ENCODE measurements around the gene ING2.

DNA sequence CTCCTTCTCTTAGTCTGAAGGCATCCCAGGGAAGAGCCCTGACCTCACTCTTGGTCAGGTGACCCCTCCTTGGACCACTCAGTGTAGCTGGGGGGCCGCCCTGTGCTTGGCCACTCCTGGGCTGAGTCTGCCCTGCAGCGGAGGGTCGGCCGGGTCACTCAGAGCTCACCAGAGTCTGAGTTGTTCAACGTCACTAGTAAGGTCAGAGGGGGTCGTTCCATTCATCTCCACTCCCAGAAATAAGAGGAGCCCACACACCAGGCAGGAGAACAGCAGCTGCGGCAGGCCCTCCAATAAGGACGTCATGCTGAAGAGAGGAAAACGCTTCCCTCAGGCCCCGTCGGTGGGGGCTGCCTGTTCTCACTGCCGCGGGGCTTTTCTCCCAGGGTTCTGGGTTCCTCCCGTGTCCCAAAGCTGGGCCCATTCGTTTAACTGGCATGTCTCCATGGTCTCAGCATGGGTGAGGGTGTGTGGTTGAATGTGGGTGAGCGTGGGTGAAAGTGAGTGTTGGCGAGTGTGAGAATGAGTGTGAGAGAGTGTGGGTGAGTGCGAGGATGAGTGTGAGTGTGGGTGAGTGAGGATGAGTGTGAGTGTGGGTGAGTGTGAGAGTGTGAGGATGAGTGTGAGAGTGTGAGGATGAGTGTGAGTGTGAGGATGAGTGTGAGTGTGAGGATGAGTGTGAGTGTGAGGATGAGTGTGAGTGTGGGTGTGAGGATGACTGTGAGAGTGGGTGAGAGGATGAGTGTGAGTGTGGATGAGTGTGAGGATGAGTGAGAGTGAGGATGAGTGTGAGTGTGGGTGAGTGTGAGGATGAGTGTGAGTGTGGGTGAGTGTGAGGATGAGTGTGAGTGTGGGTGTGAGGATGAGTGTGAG, 47.7 kb downstream of the ING2 start:
- TF ChIP-seq, protein P1, sequence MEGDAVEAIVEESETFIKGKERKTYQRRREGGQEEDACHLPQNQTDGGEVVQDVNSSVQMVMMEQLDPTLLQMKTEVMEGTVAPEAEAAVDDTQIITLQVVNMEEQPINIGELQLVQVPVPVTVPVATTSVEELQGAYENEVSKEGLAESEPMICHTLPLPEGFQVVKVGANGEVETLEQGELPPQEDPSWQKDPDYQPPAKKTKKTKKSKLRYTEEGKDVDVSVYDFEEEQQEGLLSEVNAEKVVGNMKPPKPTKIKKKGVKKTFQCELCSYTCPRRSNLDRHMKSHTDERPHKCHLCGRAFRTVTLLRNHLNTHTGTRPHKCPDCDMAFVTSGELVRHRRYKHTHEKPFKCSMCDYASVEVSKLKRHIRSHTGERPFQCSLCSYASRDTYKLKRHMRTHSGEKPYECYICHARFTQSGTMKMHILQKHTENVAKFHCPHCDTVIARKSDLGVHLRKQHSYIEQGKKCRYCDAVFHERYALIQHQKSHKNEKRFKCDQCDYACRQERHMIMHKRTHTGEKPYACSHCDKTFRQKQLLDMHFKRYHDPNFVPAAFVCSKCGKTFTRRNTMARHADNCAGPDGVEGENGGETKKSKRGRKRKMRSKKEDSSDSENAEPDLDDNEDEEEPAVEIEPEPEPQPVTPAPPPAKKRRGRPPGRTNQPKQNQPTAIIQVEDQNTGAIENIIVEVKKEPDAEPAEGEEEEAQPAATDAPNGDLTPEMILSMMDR (IDR thresholded peaks at IDR 0.05) = no peak
- no peak for TF ChIP-seq POLR2A (IDR thresholded peaks at IDR 0.05)
